Measurements from ENCODE around the gene SSC5D.

SSC5D gene

GRCh38 chr19:55542292-55542855 is 54.1 kb downstream of the SSC5D start:
- peaks cover 66% of the 10 kb centered on the region for H3K4me1 Mint-ChIP-seq
- H3K27ac Mint-ChIP-seq: no peak overlapping the region
- no peak for DNase-seq
- H3K36me3 Mint-ChIP-seq (ENCODE audit: low read depth): no peaks in the 10 kb centered on the region
- no peak overlapping the region for H3K4me3 Mint-ChIP-seq
- peaks cover 11% of the 10 kb centered on the region for H3K9me3 Mint-ChIP-seq
- H3K27me3 Mint-ChIP-seq (ENCODE audit: low read depth, poor library complexity): peaks cover 29% of the 10 kb centered on the region
- no peak for TF ChIP-seq CTCF (IDR thresholded peaks at IDR 0.05)

- peaks cover 71% of the 10 kb centered on the region for H3K4me1 Mint-ChIP-seq
- H3K36me3 Mint-ChIP-seq (ENCODE audit: low read depth): no peaks in the 10 kb centered on the region
- no peak overlapping the region for H3K4me3 Mint-ChIP-seq
- no peak for DNase-seq
- H3K9me3 Mint-ChIP-seq: peaks cover 11% of the 10 kb centered on the region
- no peak overlapping the region for H3K27ac Mint-ChIP-seq
- H3K27me3 Mint-ChIP-seq (ENCODE audit: low read depth, poor library complexity): peaks cover 29% of the 10 kb centered on the region
- no peak for TF ChIP-seq CTCF (IDR thresholded peaks at IDR 0.05)
Measured at GRCh38 chr19:55543567-55543966, 55.3 kb downstream of the SSC5D start.

GRCh38 chr19:55544014-55544413 is 55.8 kb downstream of the SSC5D start:
- Mint-ChIP-seq H3K4me1 (peaks cover 71% of the 10 kb centered on the region), H3K4me3 (no peak overlapping the region), H3K27ac (no peak overlapping the region), H3K27me3 (ENCODE audit: low read depth, poor library complexity) (peaks cover 29% of the 10 kb centered on the region), H3K9me3 (peaks cover 11% of the 10 kb centered on the region), H3K36me3 (ENCODE audit: low read depth) (no peaks in the 10 kb centered on the region)
- no peak for TF ChIP-seq CTCF (IDR thresholded peaks at IDR 0.05)
- no peak for DNase-seq

GRCh38 chr19:55544776-55545439 is 56.7 kb downstream of the SSC5D start:
- DNase-seq: no peak
- peaks cover 11% of the 10 kb centered on the region for H3K9me3 Mint-ChIP-seq
- H3K4me1 Mint-ChIP-seq: peaks cover 71% of the 10 kb centered on the region
- H3K27me3 Mint-ChIP-seq (ENCODE audit: low read depth, poor library complexity): peaks cover 25% of the 10 kb centered on the region
- peak overlapping the region; percentile 68 for H3K4me3 Mint-ChIP-seq
- no peak for TF ChIP-seq CTCF (IDR thresholded peaks at IDR 0.05)
- H3K36me3 Mint-ChIP-seq (ENCODE audit: low read depth): no peaks in the 10 kb centered on the region
- H3K27ac Mint-ChIP-seq: peak overlapping the region; percentile 95

- no peak for DNase-seq
- peaks cover 11% of the 10 kb centered on the region for H3K9me3 Mint-ChIP-seq
- H3K36me3 Mint-ChIP-seq (ENCODE audit: low read depth): no peaks in the 10 kb centered on the region
- peaks cover 22% of the 10 kb centered on the region for H3K27me3 Mint-ChIP-seq (ENCODE audit: low read depth, poor library complexity)
- H3K4me3 Mint-ChIP-seq: peak within 1 kb of the TSS; percentile 68
- TF ChIP-seq CTCF (IDR thresholded peaks at IDR 0.05): no peak
- H3K27ac Mint-ChIP-seq: peak within 1 kb of the TSS; percentile 99
- H3K4me1 Mint-ChIP-seq: peaks cover 71% of the 10 kb centered on the region
Measured at GRCh38 chr19:55545443-55545842, 57.2 kb downstream of the SSC5D start, which contains the start of gene SBK3. Gene SBK3, minus strand, starts transcription at chr19:55545543. Its CDS starts 0 bp downstream, at chr19:55545543.

- peak overlapping the region; percentile 99 for H3K27ac Mint-ChIP-seq
- H3K9me3 Mint-ChIP-seq: peaks cover 11% of the 10 kb centered on the region
- DNase-seq: no peak
Measured at GRCh38 chr19:55546011-55546410, 57.8 kb downstream of the SSC5D start.

More at GRCh38 chr19:55546011-55546410, 57.8 kb downstream of the SSC5D start:
- Mint-ChIP-seq H3K27me3 (ENCODE audit: low read depth, poor library complexity) (peaks cover 17% of the 10 kb centered on the region), H3K4me1 (peaks cover 72% of the 10 kb centered on the region), H3K4me3 (peak overlapping the region; percentile 68), H3K36me3 (ENCODE audit: low read depth) (no peaks in the 10 kb centered on the region)
- TF ChIP-seq CTCF (IDR thresholded peaks at IDR 0.05): no peak

Data from nephron progenitor cell (in vitro differentiated cells).